SJSA1 (cell line): Measurements from ENCODE around the gene MYO9A. TPM values are rescaled to one million over a fixed set of nuclear protein-coding genes. Genes with fewer than 3 reads are reported as not detected.
"Not testable (repeated sequence)": the region's sequence is repeated elsewhere in the genome, so short reads cannot be mapped to it uniquely, and the experiment has no call there.

Experiments
- DNase-seq, 2 experiments: peaks; one replicate each; pipeline ENCODE4 v3.0.0-alpha.2; 2015 to 2020; ENCODE audit warnings: low spot score in 2 of 2, low read depth in 1 of 2
- H3K27ac ChIP-seq: fragments of 250-450 bp; sonication (Bioruptor Pico); 2 replicates; pipeline ENCODE4 v1.5.1; 2020; ENCODE audit warnings: mild to moderate bottlenecking, moderate library complexity
- H3K27me3 ChIP-seq: fragments of 250-450 bp; sonication (Bioruptor Pico); replicated peaks from 2 replicates; pipeline ENCODE4 v1.5.1; 2020; ENCODE audit warnings: mild to moderate bottlenecking, moderate library complexity
- H3K36me3 ChIP-seq: fragments of 250-450 bp; sonication (Bioruptor Pico); 2 replicates; pipeline ENCODE4 v1.5.1; 2020; ENCODE audit warnings: mild to moderate bottlenecking
- H3K4me1 ChIP-seq: fragments of 250-450 bp; sonication (Bioruptor Pico); replicated peaks from 2 replicates; pipeline ENCODE4 v1.6.1; 2021; ENCODE audit warnings: mild to moderate bottlenecking
- H3K4me3 ChIP-seq: fragments of 250-450 bp; sonication (Bioruptor Pico); 2 replicates; pipeline ENCODE4 v1.5.1; 2020; ENCODE audit warnings: mild to moderate bottlenecking
- H3K9me3 ChIP-seq: fragments of 250-450 bp; sonication (Bioruptor Pico); replicated peaks from 2 replicates; pipeline ENCODE4 v1.5.1; 2020; ENCODE audit warnings: mild to moderate bottlenecking
- total RNA-seq: library from RNA; depleted of rRNA; stranded (reverse); fragments of >200 nt; shearing (Covaris generic); gene quantifications from 2 replicates; pipeline ENCODE4 v1.2.3, GENCODE V29; 2014

The MYO9A gene
- total RNA-seq, 1 experiment from 2014 or later: 21.9 TPM

GRCh38 chr15:71858232-71858631 is 259.7 kb downstream of the MYO9A start:
- not testable (repeated sequence) for H3K9me3 ChIP-seq, H3K27ac ChIP-seq, H3K4me3 ChIP-seq, H3K4me1 ChIP-seq, DNase-seq, H3K27me3 ChIP-seq
- H3K36me3 ChIP-seq: peaks cover 12% of the 10 kb centered on the region; the same call in 1 of the 2 replicates

DNA sequence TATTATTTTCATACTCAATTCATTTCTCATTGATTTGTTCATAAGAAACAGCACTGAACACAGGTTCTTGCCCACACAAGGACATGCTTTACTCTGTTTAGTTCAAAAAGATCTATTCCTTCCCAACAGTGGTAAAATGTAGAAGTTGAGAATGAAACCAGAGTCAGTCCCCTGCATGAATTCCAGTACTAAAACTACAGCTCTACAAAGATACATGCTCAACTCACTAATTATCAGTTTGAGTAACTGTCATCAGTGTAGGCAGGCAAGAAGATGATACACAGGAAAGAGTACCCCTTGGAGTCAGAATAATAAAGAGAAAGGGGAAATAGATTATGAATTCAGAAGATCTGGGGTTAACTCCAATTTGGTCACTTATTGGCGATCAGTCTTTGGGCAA is 264.4 kb downstream of the MYO9A start:
- Histone ChIP-seq H3K9me3 (no peaks in the 10 kb centered on the region), H3K4me1 (no peaks in the 10 kb centered on the region), H3K36me3 (peaks cover 16% of the 10 kb centered on the region), H3K27me3 (no peaks in the 10 kb centered on the region), H3K27ac (no peak overlapping the region), H3K4me3 (no peak overlapping the region)
- DNase-seq: no peak

DNA sequence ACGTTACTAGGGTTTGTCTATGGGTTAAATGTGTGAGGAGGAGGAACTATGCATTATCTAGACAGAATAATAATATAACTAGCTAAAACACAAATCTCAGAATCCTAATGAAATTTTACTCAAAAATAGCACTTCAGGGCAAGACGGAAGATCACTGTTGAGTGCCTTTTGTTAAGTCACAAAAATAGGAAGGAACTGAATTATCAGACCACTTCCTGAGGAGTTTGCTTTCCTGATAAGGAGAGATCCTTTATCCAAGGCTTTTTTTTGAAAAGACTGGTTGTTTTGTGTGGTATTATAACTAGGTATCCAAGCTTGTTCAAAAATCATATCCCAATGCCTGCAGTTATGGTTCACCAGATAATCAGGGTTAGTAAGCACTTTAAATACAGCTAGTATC is 273.0 kb downstream of the MYO9A start:
- H3K36me3 ChIP-seq: peaks cover 11% of the 10 kb centered on the region
- no peaks in the 10 kb centered on the region for H3K4me1 ChIP-seq
- no peaks in the 10 kb centered on the region for H3K27me3 ChIP-seq
- H3K4me3 ChIP-seq: no peak overlapping the region
- no peak overlapping the region for H3K27ac ChIP-seq
- no peak for DNase-seq
- H3K9me3 ChIP-seq: no peaks in the 10 kb centered on the region

DNA sequence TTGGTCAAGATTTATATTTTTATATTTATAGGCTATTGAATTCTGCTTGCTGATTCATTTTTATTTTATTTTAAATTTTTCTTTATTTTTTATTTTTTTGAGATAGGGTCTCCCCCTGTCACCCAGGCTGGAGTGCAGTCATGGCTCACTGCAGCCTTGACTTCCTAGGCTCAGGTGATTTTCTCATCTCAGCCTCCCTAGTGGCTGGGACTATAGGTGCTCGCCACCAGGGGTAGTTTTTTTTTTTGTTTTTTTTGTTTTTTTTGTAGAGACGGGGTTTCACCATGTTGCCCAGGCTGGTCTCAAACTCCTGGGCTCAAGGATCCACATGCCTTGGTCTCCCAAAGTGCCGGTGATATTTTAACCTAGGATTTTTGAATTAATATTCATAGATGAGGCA is 276.4 kb downstream of the MYO9A start:
- Histone ChIP-seq H3K27ac (no peak overlapping the region), H3K36me3 (peaks cover 3% of the 10 kb centered on the region), H3K9me3 (no peaks in the 10 kb centered on the region), H3K4me3 (no peak overlapping the region), H3K27me3 (no peaks in the 10 kb centered on the region), H3K4me1 (no peaks in the 10 kb centered on the region)
- no peak for DNase-seq

GRCh38 chr15:71830981-71831380 is 287.0 kb downstream of the MYO9A start:
- no peak for DNase-seq
- no peaks in the 10 kb centered on the region for H3K9me3 ChIP-seq
- no peak overlapping the region for H3K4me3 ChIP-seq
- no peaks in the 10 kb centered on the region for H3K27me3 ChIP-seq
- peaks cover 27% of the 10 kb centered on the region for H3K36me3 ChIP-seq
- H3K27ac ChIP-seq: no peak overlapping the region
- no peaks in the 10 kb centered on the region for H3K4me1 ChIP-seq

- DNase-seq: no peak
- Histone ChIP-seq H3K36me3 (peaks cover 30% of the 10 kb centered on the region), H3K4me3 (no peak overlapping the region), H3K27me3 (no peaks in the 10 kb centered on the region), H3K9me3 (peaks cover 7% of the 10 kb centered on the region), H3K4me1 (no peaks in the 10 kb centered on the region), H3K27ac (no peak overlapping the region)
Observed at GRCh38 chr15:71826196-71826595, 291.8 kb downstream of the MYO9A start.

GRCh38 chr15:71825021-71825730 is 292.8 kb downstream of the MYO9A start:
- H3K4me3 ChIP-seq: no peak overlapping the region
- peaks cover 30% of the 10 kb centered on the region for H3K36me3 ChIP-seq
- no peak for DNase-seq
- peaks cover 7% of the 10 kb centered on the region for H3K9me3 ChIP-seq
- no peaks in the 10 kb centered on the region for H3K27me3 ChIP-seq
- no peaks in the 10 kb centered on the region for H3K4me1 ChIP-seq
- H3K27ac ChIP-seq: no peak overlapping the region

DNA sequence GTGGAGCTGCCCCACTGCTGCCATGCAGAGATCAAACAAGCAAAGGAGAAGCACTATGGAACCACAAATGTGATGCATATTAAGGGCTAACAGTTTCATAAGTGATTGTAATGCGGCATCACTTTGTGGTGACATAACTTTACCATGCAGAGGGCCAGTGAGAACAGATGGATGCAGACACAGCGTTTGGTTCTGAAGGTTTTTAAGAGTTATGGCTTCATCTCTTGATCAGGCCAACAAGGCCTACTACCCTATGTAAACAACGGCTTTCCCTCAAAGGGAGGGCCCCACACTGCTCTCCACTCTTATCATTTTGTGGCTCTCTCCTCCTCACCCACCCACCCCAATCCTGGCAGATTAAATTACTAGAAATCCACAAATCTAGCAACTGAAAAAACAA is 294.1 kb downstream of the MYO9A start:
- Histone ChIP-seq H3K4me3 (no peak overlapping the region), H3K27ac (no peak overlapping the region), H3K36me3 (peaks cover 24% of the 10 kb centered on the region), H3K4me1 (no peaks in the 10 kb centered on the region), H3K9me3 (peaks cover 7% of the 10 kb centered on the region), H3K27me3 (no peaks in the 10 kb centered on the region)
- no peak for DNase-seq

DNA sequence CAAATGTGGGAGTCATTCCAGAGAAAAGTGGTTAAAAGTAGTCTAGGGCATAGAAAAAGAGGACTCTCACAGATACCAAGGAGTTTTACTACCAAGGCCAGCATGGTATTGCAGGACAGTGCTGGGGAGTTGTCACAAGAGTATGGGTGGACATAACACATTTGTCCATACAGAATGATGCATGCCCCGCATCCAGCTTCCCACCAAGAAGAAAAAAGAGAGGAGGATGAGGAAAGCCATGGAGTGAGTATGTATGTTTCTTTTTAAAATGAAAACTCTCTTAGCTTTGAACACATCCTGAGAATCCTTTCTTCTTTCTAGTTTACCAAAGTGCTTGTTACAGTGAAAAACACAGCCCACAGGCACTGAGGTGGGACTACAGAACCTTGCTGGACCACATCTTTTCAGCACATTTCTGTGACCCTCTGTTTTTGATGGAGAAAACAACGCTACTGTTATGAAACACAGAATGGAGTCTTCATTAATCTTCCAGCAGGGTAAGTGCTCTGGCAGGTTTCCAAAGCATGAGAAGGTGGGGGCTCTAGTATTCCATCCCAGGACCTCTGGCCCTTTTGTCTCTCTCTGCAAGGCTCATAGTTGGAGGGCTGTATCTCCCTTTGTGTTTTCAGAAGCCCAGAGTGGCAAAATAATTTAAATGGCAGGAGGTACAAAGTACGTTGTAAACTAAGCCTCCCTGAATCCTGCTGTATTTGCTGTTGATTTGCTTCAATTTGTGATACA is 294.9 kb downstream of the MYO9A start:
- Histone ChIP-seq H3K36me3 (peaks cover 20% of the 10 kb centered on the region), H3K27me3 (no peaks in the 10 kb centered on the region), H3K4me3 (no peak overlapping the region), H3K9me3 (peaks cover 7% of the 10 kb centered on the region), H3K27ac (no peak overlapping the region), H3K4me1 (no peaks in the 10 kb centered on the region)
- DNase-seq: no peak

GRCh38 chr15:71821547-71822129 is 296.3 kb downstream of the MYO9A start:
- no peak overlapping the region for H3K4me3 ChIP-seq
- no peaks in the 10 kb centered on the region for H3K4me1 ChIP-seq
- no peak for DNase-seq
- H3K9me3 ChIP-seq: peaks cover 7% of the 10 kb centered on the region
- H3K27me3 ChIP-seq: no peaks in the 10 kb centered on the region
- peaks cover 6% of the 10 kb centered on the region for H3K36me3 ChIP-seq
- no peak overlapping the region for H3K27ac ChIP-seq

DNA sequence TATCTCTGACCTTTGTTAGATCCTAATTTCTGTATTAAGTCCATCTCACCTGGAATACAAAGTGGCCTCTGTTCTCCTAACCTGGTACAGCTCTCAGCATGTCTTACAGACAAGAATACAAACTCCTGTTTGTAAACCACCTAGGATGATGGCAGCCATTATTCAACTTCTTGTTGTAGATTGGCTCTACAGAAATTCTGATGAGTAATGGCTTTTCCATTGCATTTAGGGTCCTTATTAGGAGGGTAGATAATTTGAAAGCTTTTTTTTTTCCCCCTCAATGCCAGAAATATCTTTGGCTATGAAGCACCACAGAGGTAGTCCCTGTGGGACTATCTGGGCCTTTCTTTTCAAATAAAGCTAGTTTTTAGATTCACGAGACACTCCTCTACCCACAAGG is 297.8 kb downstream of the MYO9A start:
- no peaks in the 10 kb centered on the region for H3K4me1 ChIP-seq
- H3K9me3 ChIP-seq: peaks cover 7% of the 10 kb centered on the region
- no peaks in the 10 kb centered on the region for H3K27me3 ChIP-seq
- no peak for DNase-seq
- H3K27ac ChIP-seq: no peak overlapping the region
- H3K4me3 ChIP-seq: no peak overlapping the region
- H3K36me3 ChIP-seq: no peaks in the 10 kb centered on the region; the same call in 1 of the 2 replicates

DNA sequence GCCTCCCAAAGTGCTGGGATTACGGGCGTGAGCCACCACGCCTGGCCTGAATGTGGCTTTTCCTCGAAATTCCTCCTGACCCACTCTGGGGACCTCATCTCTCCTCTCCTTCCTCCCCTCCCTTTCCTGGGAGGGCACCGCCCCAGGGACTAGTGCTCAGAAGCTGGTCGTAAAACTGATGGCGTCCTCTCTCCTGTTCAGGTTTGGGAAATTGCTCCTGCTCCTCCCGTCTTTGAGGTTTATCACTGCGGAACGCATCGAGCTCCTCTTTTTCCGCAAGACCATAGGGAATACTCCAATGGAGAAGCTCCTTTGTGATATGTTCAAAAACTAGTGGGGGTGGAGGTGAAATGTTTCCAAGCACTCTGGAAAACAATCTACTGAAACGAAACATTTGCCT is 300.6 kb downstream of the MYO9A start:
- H3K4me1 ChIP-seq: no peaks in the 10 kb centered on the region
- H3K36me3 ChIP-seq: no peaks in the 10 kb centered on the region
- no peaks in the 10 kb centered on the region for H3K27me3 ChIP-seq
- no peak overlapping the region for H3K4me3 ChIP-seq
- peaks cover 7% of the 10 kb centered on the region for H3K9me3 ChIP-seq
- no peak overlapping the region for H3K27ac ChIP-seq
- no peak for DNase-seq

DNA sequence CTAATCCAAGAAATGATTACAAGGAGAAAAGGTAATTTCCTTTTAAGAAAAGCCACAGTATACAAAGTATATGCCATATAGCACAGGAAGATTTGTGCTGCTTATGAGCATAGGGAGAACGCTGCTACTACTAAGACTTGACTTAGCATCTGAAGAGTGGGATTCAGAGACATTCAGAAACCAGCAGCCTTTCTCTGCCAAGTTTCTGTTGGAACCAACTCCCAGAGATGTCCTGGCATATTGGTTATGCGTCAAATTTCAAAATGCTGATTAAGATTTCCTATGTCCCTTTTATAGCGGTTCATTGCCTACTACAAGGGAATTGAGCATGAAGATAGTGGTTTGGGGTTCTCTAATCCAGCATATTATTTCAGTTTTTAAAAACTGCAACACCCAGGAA is 302.6 kb downstream of the MYO9A start:
- H3K27me3 ChIP-seq: no peaks in the 10 kb centered on the region
- H3K4me1 ChIP-seq: no peaks in the 10 kb centered on the region
- DNase-seq: no peak
- H3K9me3 ChIP-seq: no peaks in the 10 kb centered on the region; the same call in 1 of the 2 replicates
- H3K27ac ChIP-seq: no peak overlapping the region
- H3K4me3 ChIP-seq: no peak overlapping the region
- H3K36me3 ChIP-seq: no peaks in the 10 kb centered on the region

GRCh38 chr15:71813723-71814470 is 304.1 kb downstream of the MYO9A start:
- no peak overlapping the region for H3K4me3 ChIP-seq
- no peak overlapping the region for H3K27ac ChIP-seq
- no peaks in the 10 kb centered on the region for H3K27me3 ChIP-seq
- no peaks in the 10 kb centered on the region for H3K4me1 ChIP-seq
- no peak for DNase-seq
- no peaks in the 10 kb centered on the region for H3K9me3 ChIP-seq
- H3K36me3 ChIP-seq: no peaks in the 10 kb centered on the region
